K562 (cell line): ENCODE measurements around the gene OSGEP. TPM values are rescaled to one million over a fixed set of nuclear protein-coding genes. Genes with fewer than 3 reads are reported as not detected.

Experiments used
- ATAC-seq: fragments of 200-7000 bp; cut with Tn5 transposase; 3 replicates; pipeline ENCODE4 v1.9.1; 2020; ENCODE audit warnings: moderate library complexity
- BruUV-seq: library from RNA; stranded (reverse); fragments of 400-500 nt; replicated peaks from 2 replicates; lab custom pipeline; 2021; lab: Mats Ljungman, UMichigan
- CTCF ChIA-PET: fragments of 300-600 bp; formaldehyde crosslinking; extraction: SDS; loops from one replicate; lab custom pipeline; 2021; ENCODE audit warnings: low intra/inter-chr PET ratio; lab: Yijun Ruan, JAX
- POLR2A ChIA-PET: fragments of 300-600, 350-650 bp; sonication (Branson Sonifier 250); formaldehyde crosslinking; extraction: SDS; loops from one replicate; lab custom pipeline; 2021; ENCODE audit warnings: antibody characterized with exemption, inconsistent platforms; lab: Yijun Ruan, JAX
- DNase-seq, 4 experiments: peaks; one replicate each; pipeline versions ENCODE4 v3.0.0 to v3.0.0-alpha.2; 2011 to 2018; ENCODE audit warnings: low spot score in 3 of 4, mixed read lengths in 3 of 4; ENCODE audit errors: extremely low read depth in 1 of 4
- FAIRE-seq: peaks from 2 replicates; lab custom pipeline; 2011; peaks lifted over from hg19 to GRCh38; lab: Jason Lieb, UNC
- H2AFZ ChIP-seq: 2 replicates; pipeline ENCODE4 v1.6.0; 2011; ENCODE audit warnings: low read depth, low read length, control low read depth, inconsistent platforms
- H3K27ac ChIP-seq: fragments of 200-600 bp; 3 replicates; pipeline ENCODE4 v1.8.0; 2011; ENCODE audit warnings: low read depth, mild to moderate bottlenecking, control low read depth, inconsistent platforms, low read length, moderate library complexity, mixed read lengths; ENCODE audit errors: extremely low read depth
- H3K27me3 ChIP-seq, 2 experiments: fragments of 300-600 bp in 1 of 2; 2 replicates in 1 of 2; 3 replicates in 1 of 2; pipeline versions ENCODE4 v1.6.0 to v1.8.0; 2011; ENCODE audit warnings: inconsistent platforms in 2 of 2, low read length in 2 of 2, mild to moderate bottlenecking in 1 of 2, mixed read lengths in 1 of 2, moderate library complexity in 1 of 2; ENCODE audit not compliant: control insufficient read depth in 2 of 2, insufficient read depth in 2 of 2
- H3K36me3 ChIP-seq: fragments of 300-600 bp; 3 replicates; pipeline ENCODE4 v1.8.0; 2011; ENCODE audit warnings: mild to moderate bottlenecking, low read length, inconsistent platforms; ENCODE audit not compliant: control insufficient read depth, insufficient read depth
- H3K4me1 ChIP-seq, 2 experiments: fragments of 200-600 bp in 1 of 2; replicated peaks in 1 of 2; 2 replicates in 1 of 2; 3 replicates in 1 of 2; pipeline versions ENCODE4 v1.5.1 to v1.8.0; 2011; ENCODE audit warnings: inconsistent platforms in 2 of 2, low read length in 2 of 2, mild to moderate bottlenecking in 1 of 2, mixed read lengths in 1 of 2, moderate library complexity in 1 of 2; ENCODE audit not compliant: control insufficient read depth in 2 of 2, insufficient read depth in 2 of 2
- H3K4me2 ChIP-seq: 2 replicates; pipeline ENCODE4 v1.6.1; 2011; ENCODE audit warnings: low read length, control low read depth, inconsistent platforms, mixed read lengths; ENCODE audit not compliant: insufficient read depth
- H3K4me3 ChIP-seq: fragments of 200-600 bp; sonication (generic), shearing (Covaris generic); 2 replicates; pipeline ENCODE4 v1.5.1; 2016; ENCODE audit warnings: control low read depth, inconsistent platforms
- H3K79me2 ChIP-seq: fragments of 200-600 bp; 3 replicates; pipeline ENCODE4 v1.8.0; 2011; ENCODE audit warnings: low read length, inconsistent platforms; ENCODE audit not compliant: control insufficient read depth, insufficient read depth
- H3K9ac ChIP-seq, 2 experiments: 2 replicates each; pipeline versions ENCODE4 v1.6.0 to v1.6.1; 2011; ENCODE audit warnings: low read depth in 2 of 2, low read length in 2 of 2, control low read depth in 1 of 2, inconsistent platforms in 1 of 2, mild to moderate bottlenecking in 1 of 2, mixed read lengths in 1 of 2; ENCODE audit not compliant: insufficient read depth in 1 of 2
- H3K9me1 ChIP-seq: one replicate; pipeline ENCODE4 v1.6.0; 2011; ENCODE audit warnings: inconsistent platforms, mild to moderate bottlenecking, low read length, moderate library complexity; ENCODE audit not compliant: control insufficient read depth, insufficient read depth
- H3K9me3 ChIP-seq: replicated peaks from 2 replicates; pipeline ENCODE4 v1.5.1; 2011; ENCODE audit warnings: low read depth, low read length, inconsistent platforms; ENCODE audit not compliant: control insufficient read depth, insufficient read depth
- H4K20me1 ChIP-seq: replicated peaks from 2 replicates; pipeline ENCODE4 v1.6.1; 2011; ENCODE audit warnings: low read length, inconsistent platforms, mixed read lengths; ENCODE audit not compliant: control insufficient read depth, insufficient read depth
- ARID1B ChIP-seq: fragments of 450-650 bp; IDR thresholded peaks from 2 replicates; pipeline ENCODE4 v1.6.1; 2016; ENCODE audit warnings: antibody characterized with exemption, mild to moderate bottlenecking, inconsistent platforms
- CEBPG ChIP-seq, 3 experiments: fragments of 200-800 bp in 1 of 3; sonication (Bioruptor generic) in 1 of 3; sonication (generic) in 1 of 3; formaldehyde crosslinking in 1 of 3; IDR thresholded peaks in 2 of 3; conservative IDR thresholded peaks in 1 of 3; 2 replicates each; pipeline versions ENCODE4 v1.6.1 to v1.8.0; 2016 to 2022; ENCODE audit warnings: missing compliant biosample characterization in 2 of 3, missing genetic modification characterization in 2 of 3, mild to moderate bottlenecking in 1 of 3, missing genetic modification reagents in 1 of 3
- ELF1 ChIP-seq: fragments of 200-800 bp; sonication (Bioruptor generic); IDR thresholded peaks from 2 replicates; pipeline ENCODE4 v1.6.1; 2016; ENCODE audit warnings: missing genetic modification characterization, missing compliant biosample characterization
- ETS1 ChIP-seq: conservative IDR thresholded peaks from 2 replicates; pipeline ENCODE4 v1.6.1; 2011; ENCODE audit warnings: low read depth, mild to moderate bottlenecking, low read length; ENCODE audit not compliant: control insufficient read depth
- KDM4B ChIP-seq, 2 experiments: fragments of 450-650 bp in 1 of 2; sonication (generic) in 1 of 2; IDR thresholded peaks; 2 replicates each; pipeline ENCODE4 v1.6.1; 2016 to 2017; ENCODE audit warnings: borderline replicate concordance in 2 of 2, antibody characterized with exemption in 1 of 2, low read depth in 1 of 2, mild to moderate bottlenecking in 1 of 2
- NCOR1 ChIP-seq: fragments of 450-650 bp; IDR thresholded peaks from 2 replicates; pipeline ENCODE4 v1.6.1; 2016; ENCODE audit warnings: mild to moderate bottlenecking, moderate library complexity
- NFE2L1 ChIP-seq: fragments of 450-650 bp; IDR thresholded peaks from 2 replicates; pipeline ENCODE4 v1.6.1; 2016; ENCODE audit warnings: missing genetic modification characterization, low read depth, mild to moderate bottlenecking, missing compliant biosample characterization, moderate library complexity, borderline replicate concordance
- PURB ChIP-seq: sonication (generic); formaldehyde crosslinking; IDR thresholded peaks from 2 replicates; pipeline ENCODE4 v1.9.0; 2021; ENCODE audit warnings: low read depth, mild to moderate bottlenecking, missing genetic modification reagents
- RB1 ChIP-seq: fragments of 450-650 bp; IDR thresholded peaks from 2 replicates; pipeline ENCODE4 v1.6.1; 2017; ENCODE audit warnings: low read depth, mild to moderate bottlenecking
- RNF2 ChIP-seq: sonication (generic); IDR thresholded peaks from 2 replicates; pipeline ENCODE4 v1.6.1; 2016
- SMC3 ChIP-seq: conservative IDR thresholded peaks from 2 replicates; pipeline ENCODE4 v1.6.1; 2011; ENCODE audit warnings: low read depth, low read length, improper control_type of control experiment; ENCODE audit not compliant: insufficient read depth
- SP2 ChIP-seq: IDR thresholded peaks from 2 replicates; pipeline ENCODE4 v1.6.1; 2011; ENCODE audit warnings: mild to moderate bottlenecking, low read depth, low read length, moderate library complexity; ENCODE audit not compliant: poor library complexity, severe bottlenecking; ENCODE audit errors: extremely low read depth
- TBL1XR1 ChIP-seq, 2 experiments: IDR thresholded peaks; 2 replicates each; pipeline ENCODE4 v1.6.1; 2012; ENCODE audit warnings: improper control_type of control experiment in 2 of 2, low read length in 2 of 2, mild to moderate bottlenecking in 1 of 2
- TCF3 ChIP-seq: sonication (generic); formaldehyde crosslinking; IDR thresholded peaks from 2 replicates; pipeline ENCODE4 v1.4.0; 2020; ENCODE audit warnings: mild to moderate bottlenecking, missing genetic modification reagents
- THAP7 ChIP-seq: fragments of 250-450 bp; sonication (Bioruptor Pico); IDR thresholded peaks from 2 replicates; pipeline ENCODE4 v1.5.0; 2021
- ZBTB17 ChIP-seq: fragments of 450-650 bp; formaldehyde crosslinking; IDR thresholded peaks from 2 replicates; pipeline ENCODE4 v1.4.0; 2020; ENCODE audit warnings: mild to moderate bottlenecking
- ZBTB7A ChIP-seq: IDR thresholded peaks from 2 replicates; pipeline ENCODE4 v1.6.1; 2011; ENCODE audit warnings: low read depth, mild to moderate bottlenecking, low read length, moderate library complexity, borderline replicate concordance; ENCODE audit not compliant: control insufficient read depth
- ZNF830 ChIP-seq: fragments of 250-450 bp; sonication (Bioruptor Pico); IDR thresholded peaks from 2 replicates; pipeline ENCODE4 v1.5.0; 2021; ENCODE audit warnings: mild to moderate bottlenecking
- WGBS: fragments of 100-300 bp; shearing (Covaris generic); methylation state at CpG from one replicate; pipeline ENCODE4 v1.1.6; 2016; ENCODE audit warnings: low coverage, mixed read lengths; ENCODE audit not compliant: insufficient coverage; ENCODE audit errors: missing lambda C conversion rate; 5-methylcytosine and 5-hydroxymethylcytosine counted together
- in situ Hi-C: fragments of 300-500 bp; cut with MboI; formaldehyde crosslinking; loops from 4 replicates; pipeline ENCODE4 v1.15.0; 2018; ENCODE audit warnings: inconsistent platforms, mixed read lengths
- intact Hi-C: fragments of 100-400 bp; cut with micrococcal nuclease; formaldehyde crosslinking; loops from 2 replicates; pipeline ENCODE4 v1.14.2; 2022
- polyA plus RNA-seq, 8 experiments: library from polyadenylated mRNA; depleted of rRNA in 4 of 8; stranded (reverse) in 5 of 8; unstranded in 3 of 8; fragments of >200 nt; fragmentation: Nextera tagmentation in 2 of 8; fragmentation: Illumina TruSeq in 1 of 8; extraction: Ambion mirVana in 2 of 8; extraction: Trizol in 1 of 8; gene quantifications; 2 replicates each; pipeline versions ENCODE4 v1.2.1 to v1.2.3, GENCODE V29; 2011 to 2014; ENCODE audit warnings: inconsistent platforms in 1 of 8, missing spikeins in 1 of 8
- total RNA-seq, 7 experiments: library from RNA; depleted of rRNA in 6 of 7; stranded (reverse); fragments of >200 nt in 6 of 7; fragmentation: Illumina TruSeq in 2 of 7; extraction: Trizol in 2 of 7; gene quantifications; 2 replicates each; pipeline versions ENCODE4 v1.2.1 to v1.2.3, GENCODE V29; 2011 to 2021; ENCODE audit warnings: low replicate concordance in 1 of 7

The OSGEP gene
- total and polyA plus RNA-seq, 9 of the 15 experiments (the other 6 are each of a cell fraction or from before 2014, with no cell fraction given): 32.1 to 59.2 (median 44.1) TPM

- Histone ChIP-seq H3K9me3 (no peaks in the 10 kb centered on the region), H3K9ac (no peak overlapping the region), H3K79me2 (peaks cover under 1% of the 10 kb centered on the region; the same call in 2 of the 3 replicates), H3K4me1 (peaks cover 13 to 45% of the 10 kb centered on the region in 2 experiments; a peak in 4 of 5 replicates), H3K9me1 (no peaks in the 10 kb centered on the region), H3K27ac (no peak overlapping the region), H3K4me3 (no peak overlapping the region), H2AFZ (no peak overlapping the region), H3K4me2 (no peak overlapping the region), H3K27me3 (no peaks in the 10 kb centered on the region), H4K20me1 (0 out of 2 replicates have a peak, but pooled peaks cover 3% of the 10 kb centered on the region), H3K36me3 (peaks cover 50% of the 10 kb centered on the region)
- in situ Hi-C loops (no loop called here), intact Hi-C loops (no loop called here)
- CTCF ChIA-PET: no interaction called here
- BruUV-seq: no TSS peak
- WGBS: 44% methylated on average over 2 of the region's 2 CpGs
- POLR2A ChIA-PET: interaction anchor here (0.6 to 1.4 kb wide), 4 partner anchors 17 to 671 kb away, joined by 3 to 4 read pairs (median 4); partner anchors contain the start of genes APEX1, OSGEP and PIP4P1
- no peak for ATAC-seq
- FAIRE-seq: no peak
- DNase-seq: no peak
- no peak for TF ChIP-seq SMC3
- no peak for TF ChIP-seq RB1
- TF ChIP-seq SP2: no peak
- TF ChIP-seq ZBTB7A: no peak
- no peak for TF ChIP-seq CEBPG (CRISPR knock-in tag; IDR thresholded peaks at IDR 0.05)
- TF ChIP-seq CEBPG (tag; conservative IDR thresholded peaks at IDR 0.05 in 1 of 2, IDR thresholded peaks at IDR 0.05 in 1 of 2): peak in 1 of 2 experiments; percentile 36; a peak in 1 of 4 replicates
- no peak for TF ChIP-seq KDM4B (IDR thresholded peaks at IDR 0.05; ENCODE audit: borderline replicate concordance in 2 of 2, low read depth in 1 of 2)
- no peak for TF ChIP-seq ZBTB17 (CRISPR knock-in tag)
- no peak for TF ChIP-seq PURB (CRISPR knock-in tag)
- no peak for TF ChIP-seq NCOR1
- TF ChIP-seq TBL1XR1 (IDR thresholded peaks at IDR 0.05; ENCODE audit: low read length in 2 of 2): no peak
- TF ChIP-seq NFE2L1: no peak
- no peak for TF ChIP-seq ZNF830
- no peak for TF ChIP-seq ELF1 (tag)
- peak; percentile 64 for TF ChIP-seq ARID1B
- no peak for TF ChIP-seq RNF2
- peak; percentile 45; the same call in 1 of the 2 replicates for TF ChIP-seq TCF3
- TF ChIP-seq ETS1: no peak
- TF ChIP-seq THAP7 (CRISPR knock-in tag): no peak
These were observed 24.3 kb upstream of the OSGEP start for GRCh38 chr14:20478894-20479293.
